Stimulated activated CD4-positive, alpha-beta T cell treated with anti-CD3 and anti-CD28 coated beads, TNF-alpha, amount 100 ng/mL, for 24 hours (primary cell): ENCODE results near the gene ZFP14.
"Not testable (repeated sequence)": the region's sequence is repeated elsewhere in the genome, so short reads cannot be mapped to it uniquely, and the experiment has no call there.

ENCODE experiments used
- DNase-seq, 3 experiments: peaks; one replicate each; pipeline ENCODE4 v3.0.0-alpha.2; 2020; ENCODE audit warnings: low read depth in 3 of 3

ZFP14 gene

GRCh38 chr19:36331353-36332228 is 47.4 kb downstream of the ZFP14 start:
- DNase-seq, result peak; percentile 13 to 51 (median 22)

- DNase-seq, result no peak
Measured at GRCh38 chr19:36330216-36330615, 48.8 kb downstream of the ZFP14 start.

DNA sequence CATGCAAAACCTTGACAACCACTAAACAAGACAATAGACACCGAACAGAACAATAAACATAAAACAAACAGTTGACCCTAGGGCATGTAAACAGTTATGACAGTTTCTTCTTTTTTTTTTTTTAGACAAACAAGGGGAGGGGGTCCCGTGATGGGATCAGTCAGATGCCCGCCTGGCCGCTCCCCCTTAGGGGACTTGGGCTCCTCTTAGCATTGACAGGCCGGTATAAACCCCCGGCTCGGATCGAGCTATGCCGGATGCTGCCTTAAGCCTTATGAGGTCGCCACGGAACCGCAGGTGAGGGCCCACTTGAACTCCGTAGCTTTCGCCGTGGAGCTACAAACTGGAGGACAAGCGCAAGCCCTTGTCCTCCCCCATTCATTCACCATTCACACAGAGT is 49.5 kb downstream of the ZFP14 start:
- DNase-seq, result not testable (repeated sequence)

GRCh38 chr19:36326649-36327048 is 52.4 kb downstream of the ZFP14 start:
- not testable (repeated sequence) for DNase-seq

- DNase-seq, result not testable (repeated sequence)
Measured at GRCh38 chr19:36315164-36315563, 63.8 kb downstream of the ZFP14 start.

GRCh38 chr19:36314053-36314452 is 64.9 kb downstream of the ZFP14 start:
- not testable (repeated sequence) for DNase-seq

DNA sequence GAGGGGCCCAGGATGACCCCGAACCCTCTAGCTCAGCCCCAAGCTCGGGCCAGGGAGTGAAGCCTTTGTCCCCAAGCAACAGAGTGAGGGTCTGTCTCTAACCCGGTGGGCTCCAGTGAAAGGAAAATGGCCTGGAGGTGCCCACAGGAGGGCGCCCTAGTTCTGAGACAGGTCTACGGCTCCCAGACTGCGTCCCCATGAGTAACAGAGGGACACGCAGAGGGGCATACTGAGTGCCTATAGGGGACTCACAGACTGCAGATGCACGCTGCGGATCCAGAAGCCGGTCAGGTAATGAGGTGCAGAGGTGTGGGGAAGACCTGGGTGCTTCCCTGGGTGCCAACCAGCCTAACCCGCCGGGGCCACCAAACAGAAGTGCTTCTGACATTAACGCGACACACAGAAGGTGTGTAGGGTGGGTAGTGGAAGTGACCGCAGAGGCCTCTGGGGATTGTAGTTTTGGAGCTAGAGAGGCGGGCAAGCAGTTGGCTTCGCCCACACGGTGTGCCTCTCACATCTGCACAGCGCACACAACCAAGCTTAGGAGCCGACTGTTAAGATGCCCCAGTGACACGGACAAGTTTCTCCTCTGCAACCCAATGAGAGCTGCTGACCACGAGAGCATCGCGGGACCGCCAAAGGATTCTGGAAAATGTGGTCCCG is 67.8 kb downstream of the ZFP14 start:
- DNase-seq, result not testable (repeated sequence)

DNA sequence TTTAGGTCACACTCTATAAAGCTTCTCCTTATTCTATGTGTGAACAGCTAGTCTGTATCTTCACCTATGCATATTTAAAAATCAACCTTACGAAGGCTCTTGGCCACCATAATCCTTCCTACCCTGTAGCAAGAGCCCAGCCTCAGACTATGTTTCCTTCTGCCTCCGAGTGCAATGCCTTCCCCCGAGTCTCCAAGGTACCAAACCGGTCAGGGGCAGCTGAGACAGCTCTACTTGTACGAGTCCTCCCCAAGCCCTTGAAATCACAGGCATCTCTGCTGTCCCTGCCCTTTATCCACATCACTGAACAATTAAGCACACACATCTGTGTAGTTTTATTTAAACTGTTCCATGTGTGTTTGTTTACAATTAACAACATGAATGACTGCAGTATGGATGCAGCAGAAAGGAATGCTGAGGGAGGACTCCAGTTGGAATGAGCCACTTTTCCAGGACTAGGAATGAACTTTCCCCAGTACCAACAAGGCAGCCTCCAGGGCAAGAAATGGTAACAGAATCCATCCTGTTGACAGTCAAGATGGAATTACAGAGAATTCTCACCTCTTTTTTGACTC is 68.5 kb downstream of the ZFP14 start:
- DNase-seq, result not testable (repeated sequence)

DNA sequence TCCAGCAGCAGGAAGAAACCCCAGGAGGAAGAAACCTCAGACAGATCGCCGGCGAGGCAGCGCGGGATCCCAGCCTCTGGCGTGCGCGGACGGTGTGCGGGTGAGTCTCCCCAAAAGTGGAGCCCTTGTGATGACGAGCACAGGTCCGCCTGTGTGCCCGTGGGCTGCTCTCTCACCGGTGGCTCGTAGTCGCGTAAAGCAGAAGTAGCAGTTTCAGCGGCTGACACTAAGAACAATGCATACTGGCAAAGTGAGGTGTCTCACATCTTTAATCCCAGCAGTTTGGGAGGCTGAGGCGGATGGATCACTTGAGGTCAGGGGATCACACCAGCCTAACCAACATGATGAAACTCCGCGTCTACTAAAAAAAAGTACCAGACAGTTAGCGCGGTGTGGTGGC is 69.2 kb downstream of the ZFP14 start:
- DNase-seq, result not testable (repeated sequence)

- not testable (repeated sequence) for DNase-seq
Measured at GRCh38 chr19:36309309-36309708, 69.7 kb downstream of the ZFP14 start.

DNA sequence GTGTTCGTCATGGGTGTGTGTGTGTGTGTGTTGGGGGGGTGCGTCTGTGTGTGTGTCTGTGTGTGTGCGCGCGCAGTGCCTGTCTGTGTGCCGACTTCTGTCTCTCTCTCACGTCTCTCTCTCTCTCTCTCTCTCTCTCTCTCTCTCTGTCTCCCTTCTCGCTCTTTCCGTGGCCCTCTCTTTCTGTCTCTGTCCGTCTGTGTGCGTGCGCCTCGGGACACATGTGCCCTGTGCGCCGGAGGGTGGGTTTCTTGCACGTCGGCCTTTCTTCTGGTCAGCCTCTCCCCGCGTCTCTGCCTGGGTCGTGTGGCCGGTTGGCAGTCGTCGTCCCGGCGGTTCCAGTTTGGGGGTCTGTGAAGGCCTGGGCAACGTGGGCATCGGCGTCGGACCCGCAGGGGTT is 86.7 kb downstream of the ZFP14 start:
- not testable (repeated sequence) for DNase-seq
